ENCODE results near the gene RNF126. TPM values are rescaled to one million over a fixed set of nuclear protein-coding genes. Genes with fewer than 3 reads are reported as not detected.

Gene RNF126
- total and polyA plus RNA-seq, 2 experiments from 2014 or later, result 42.7 to 89.6 TPM

DNA sequence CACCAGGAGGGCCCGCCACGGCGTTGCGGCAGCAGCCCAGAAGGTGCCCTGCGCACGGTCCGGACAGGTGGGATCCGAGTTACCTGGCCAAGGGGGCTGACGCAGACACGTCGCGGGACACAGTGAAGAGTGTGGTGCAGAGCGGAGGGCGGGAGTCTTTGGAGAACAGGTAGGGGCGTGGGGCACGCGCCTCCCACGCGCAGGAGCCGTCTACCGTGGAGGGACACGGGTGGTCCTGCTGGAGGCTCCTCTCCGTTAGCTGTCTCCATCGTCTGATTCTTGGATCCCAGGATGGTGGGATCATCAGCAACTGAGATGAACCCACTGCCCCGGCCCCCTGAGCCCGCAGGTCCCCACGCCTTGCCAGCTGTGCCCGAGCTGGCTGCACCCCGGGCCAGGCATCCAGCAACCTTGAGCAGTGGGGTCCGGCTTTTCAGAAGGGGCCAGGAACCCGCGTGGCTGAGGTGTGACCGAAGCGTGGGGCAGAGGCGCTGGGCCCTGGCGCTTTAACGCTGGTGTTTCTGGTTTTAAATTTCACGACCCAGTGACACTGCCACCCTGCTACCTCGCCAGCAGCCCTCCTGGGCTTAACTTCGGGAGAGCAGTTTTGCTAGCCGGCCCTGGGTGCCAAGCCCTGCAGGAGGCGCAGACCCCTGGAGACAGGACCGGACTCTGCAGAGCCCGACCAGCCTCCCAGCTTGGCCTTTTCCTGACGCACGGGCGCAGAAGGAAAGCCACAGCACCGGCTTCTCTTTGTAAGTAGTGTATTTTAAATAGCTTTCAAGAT lies 16.0 kb downstream of the RNF126 start:
- WGBS (ENCODE audit: low lambda C conversion rate, missing lambda C conversion rate), result over 99% methylated on average over 25 of the region's 48 CpGs
- no peaks in the 10 kb centered on the region for H3K36me3 ChIP-seq (replicated peaks; ENCODE audit: insufficient read depth, low read depth)
- no peak overlapping the region for H3K27ac ChIP-seq
- H3K27me3 ChIP-seq, result no peaks in the 10 kb centered on the region
- H3K4me3 ChIP-seq, result no peak overlapping the region
- H3K9me2 ChIP-seq (replicated peaks; ENCODE audit: insufficient read depth), result no peaks in the 10 kb centered on the region
- TF ChIP-seq EZH2phosphoT487 (IDR thresholded peaks at IDR 0.05; ENCODE audit: low read depth, severe bottlenecking, unreplicated experiment), result no peak
- no peak for TF ChIP-seq EZH2 (IDR thresholded peaks at IDR 0.05; ENCODE audit: borderline replicate concordance)
- no peak for TF ChIP-seq CTCF (IDR thresholded peaks at IDR 0.05; ENCODE audit: poor library complexity)
- H3K4me2 ChIP-seq, result no peak overlapping the region
- DNase-seq (ENCODE audit: low spot score), result no peak
- H3K79me2 ChIP-seq, result peaks cover 12% of the 10 kb centered on the region
- H4K20me1 ChIP-seq (ENCODE audit: insufficient read depth, poor library complexity, severe bottlenecking), result peaks cover 2% of the 10 kb centered on the region
- no peaks in the 10 kb centered on the region for H3K9me3 ChIP-seq (ENCODE audit: low read depth)
- H3K4me1 ChIP-seq (ENCODE audit: insufficient read depth), result no peaks in the 10 kb centered on the region
- H2AFZ ChIP-seq, result no peak overlapping the region

DNA sequence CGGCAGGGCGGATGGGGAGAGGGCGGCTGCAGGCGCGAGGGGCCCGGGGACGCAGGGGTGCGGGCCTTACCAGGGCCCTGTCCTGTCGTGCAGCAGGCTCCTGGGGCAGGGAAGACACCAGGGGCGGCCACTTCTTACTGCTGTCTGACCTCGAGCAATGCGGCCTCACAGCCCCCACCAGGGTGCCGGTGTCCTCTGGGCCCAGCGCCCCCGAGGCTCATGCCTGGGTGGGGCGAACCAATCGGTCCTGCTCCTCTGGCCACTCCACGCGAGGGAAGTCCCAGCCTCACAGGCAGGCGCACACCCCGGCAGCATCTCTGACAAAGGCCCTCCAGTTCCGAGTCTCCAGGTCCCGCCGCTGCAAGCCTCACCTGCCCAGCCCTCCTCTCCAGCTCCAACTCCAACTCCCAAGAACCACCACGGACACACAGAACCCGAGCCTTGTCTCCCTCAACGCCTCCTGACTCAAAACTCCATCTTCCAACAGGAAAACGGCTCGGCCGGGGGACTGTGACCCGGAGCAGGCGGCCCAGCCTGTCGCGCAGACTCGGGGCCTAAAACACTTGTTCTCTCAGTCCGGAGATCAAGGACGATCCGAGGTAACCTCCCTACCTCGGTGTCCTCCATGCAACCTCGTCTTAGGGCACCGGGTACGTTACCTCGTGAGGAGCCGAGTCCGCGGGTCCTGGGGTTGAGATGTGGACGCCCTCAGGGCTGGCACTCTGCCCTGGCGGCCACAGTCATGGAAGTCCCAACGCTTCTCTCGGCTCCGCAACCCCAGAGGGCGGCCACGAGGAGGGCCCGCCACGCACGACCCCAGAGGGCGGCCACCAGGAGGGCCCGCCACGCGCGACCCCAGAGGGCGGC lies 16.9 kb downstream of the RNF126 start:
- TF ChIP-seq CTCF (IDR thresholded peaks at IDR 0.05; ENCODE audit: poor library complexity) (no peak), EZH2 (IDR thresholded peaks at IDR 0.05; ENCODE audit: borderline replicate concordance) (no peak), EZH2phosphoT487 (IDR thresholded peaks at IDR 0.05; ENCODE audit: low read depth, severe bottlenecking, unreplicated experiment) (no peak)
- Histone ChIP-seq H3K27me3 (no peaks in the 10 kb centered on the region), H3K4me1 (ENCODE audit: insufficient read depth) (no peaks in the 10 kb centered on the region), H3K27ac (no peak overlapping the region), H3K9me3 (ENCODE audit: low read depth) (no peaks in the 10 kb centered on the region), H3K9me2 (replicated peaks; ENCODE audit: insufficient read depth) (no peaks in the 10 kb centered on the region), H3K36me3 (replicated peaks; ENCODE audit: insufficient read depth, low read depth) (no peaks in the 10 kb centered on the region), H2AFZ (no peak overlapping the region), H3K4me3 (no peak overlapping the region), H4K20me1 (ENCODE audit: insufficient read depth, poor library complexity, severe bottlenecking) (no peaks in the 10 kb centered on the region), H3K4me2 (no peak overlapping the region), H3K79me2 (peaks cover 6% of the 10 kb centered on the region)
- no peak for DNase-seq (ENCODE audit: low spot score)
- 96% methylated on average over 46 of the region's 62 CpGs for WGBS (ENCODE audit: low lambda C conversion rate, missing lambda C conversion rate)

DNA sequence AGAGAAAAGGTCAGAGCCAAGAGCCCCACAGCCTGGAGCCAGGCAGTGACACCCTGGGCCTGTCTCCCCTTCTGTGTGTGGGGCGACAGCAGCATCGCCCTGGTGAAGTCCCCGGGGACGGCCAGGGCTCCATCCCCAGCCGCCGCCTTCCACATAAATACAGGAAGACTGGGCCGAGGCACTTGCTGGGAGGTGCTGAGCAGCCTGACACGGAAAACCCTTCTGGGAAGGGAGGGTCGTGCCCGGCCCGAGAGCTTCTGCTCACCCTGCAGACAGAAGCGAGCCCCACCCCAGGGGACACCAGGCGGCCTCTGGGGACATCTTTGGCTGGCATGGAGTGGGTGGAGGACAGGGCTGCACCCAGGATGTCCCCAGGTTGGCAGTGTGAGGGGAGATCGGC lies 18.2 kb downstream of the RNF126 start:
- Histone ChIP-seq H3K27ac (no peak overlapping the region), H3K4me2 (no peak overlapping the region), H3K4me3 (no peak overlapping the region), H2AFZ (no peak overlapping the region), H3K27me3 (no peaks in the 10 kb centered on the region), H3K4me1 (ENCODE audit: insufficient read depth) (no peaks in the 10 kb centered on the region), H4K20me1 (ENCODE audit: insufficient read depth, poor library complexity, severe bottlenecking) (no peaks in the 10 kb centered on the region), H3K36me3 (replicated peaks; ENCODE audit: insufficient read depth, low read depth) (no peaks in the 10 kb centered on the region), H3K79me2 (no peaks in the 10 kb centered on the region), H3K9me3 (ENCODE audit: low read depth) (no peaks in the 10 kb centered on the region), H3K9me2 (replicated peaks; ENCODE audit: insufficient read depth) (no peaks in the 10 kb centered on the region)
- no peak for DNase-seq (ENCODE audit: low spot score)
- WGBS (ENCODE audit: low lambda C conversion rate, missing lambda C conversion rate), result 89% methylated on average over 13 of the region's 14 CpGs
- TF ChIP-seq EZH2 (IDR thresholded peaks at IDR 0.05; ENCODE audit: borderline replicate concordance), result no peak
- TF ChIP-seq CTCF (IDR thresholded peaks at IDR 0.05; ENCODE audit: poor library complexity), result no peak
- no peak for TF ChIP-seq EZH2phosphoT487 (IDR thresholded peaks at IDR 0.05; ENCODE audit: low read depth, severe bottlenecking, unreplicated experiment)

Data from hepatocyte (in vitro differentiated cells).